Stimulated activated naive CD4-positive, alpha-beta T cell treated with Interleukin-2 at 50 U/mL for 16 hours (primary cell): Measurements from ENCODE around the gene TRAK1.
"Not testable (repeated sequence)": the region's sequence is repeated elsewhere in the genome, so short reads cannot be mapped to it uniquely, and the experiment has no call there.

Experiments used
- DNase-seq: peaks from one replicate; lab custom pipeline; 2025; lab: John Stamatoyannopoulos, UW

Gene TRAK1

GRCh38 chr3:42097566-42097946 lies 6.4 kb downstream of the TRAK1 start:
- DNase-seq, result no peak

- no peak for DNase-seq
Observed at GRCh38 chr3:42098171-42098570, 7.0 kb downstream of the TRAK1 start.

- no peak for DNase-seq
Observed at GRCh38 chr3:42099020-42099765, 8.0 kb downstream of the TRAK1 start.

- no peak for DNase-seq
Observed at GRCh38 chr3:42101048-42101447, 9.9 kb downstream of the TRAK1 start.

GRCh38 chr3:42101481-42101880 lies 10.3 kb downstream of the TRAK1 start:
- no peak for DNase-seq

- DNase-seq, result no peak
Observed at GRCh38 chr3:42102571-42102970, 11.4 kb downstream of the TRAK1 start.

GRCh38 chr3:42103921-42104665 lies 12.9 kb downstream of the TRAK1 start:
- DNase-seq, result not testable (repeated sequence)

GRCh38 chr3:42105994-42106393 lies 14.8 kb downstream of the TRAK1 start:
- DNase-seq, result not testable (repeated sequence)

GRCh38 chr3:42106646-42107045 lies 15.5 kb downstream of the TRAK1 start:
- no peak for DNase-seq

- DNase-seq, result no peak
Observed at GRCh38 chr3:42110631-42111030, 19.5 kb downstream of the TRAK1 start.

- no peak for DNase-seq
Observed at GRCh38 chr3:42114130-42114725, 23.1 kb downstream of the TRAK1 start.

GRCh38 chr3:42115215-42115614 lies 24.1 kb downstream of the TRAK1 start:
- no peak for DNase-seq

GRCh38 chr3:42115946-42116345 lies 24.8 kb downstream of the TRAK1 start:
- DNase-seq, result no peak

- no peak for DNase-seq
Observed at GRCh38 chr3:42116466-42116865, 25.3 kb downstream of the TRAK1 start.

GRCh38 chr3:42117175-42118008 lies 26.2 kb downstream of the TRAK1 start:
- no peak for DNase-seq

- no peak for DNase-seq
Observed at GRCh38 chr3:42118762-42119361, 27.7 kb downstream of the TRAK1 start.

GRCh38 chr3:42119561-42120355 lies 28.6 kb downstream of the TRAK1 start:
- DNase-seq, result no peak

- DNase-seq, result no peak
Observed at GRCh38 chr3:42120866-42121265, 29.7 kb downstream of the TRAK1 start.

GRCh38 chr3:42122261-42123011 lies 31.3 kb downstream of the TRAK1 start:
- DNase-seq, result no peak

- no peak for DNase-seq
Observed at GRCh38 chr3:42123012-42123581, 31.9 kb downstream of the TRAK1 start.
